SK-N-DZ (cell line): ENCODE measurements around the gene MYO3B.

Experiments
- DNase-seq: peaks from one replicate; pipeline ENCODE4 v3.0.0-alpha.2; 2015; ENCODE audit warnings: low spot score
- small RNA-seq, 2 experiments: library from RNA; depleted of rRNA; stranded (forward); fragments of <200 nt; gene quantifications; one replicate each; pipeline ENCODE3, GENCODE V24; 2014

Gene MYO3B

DNA sequence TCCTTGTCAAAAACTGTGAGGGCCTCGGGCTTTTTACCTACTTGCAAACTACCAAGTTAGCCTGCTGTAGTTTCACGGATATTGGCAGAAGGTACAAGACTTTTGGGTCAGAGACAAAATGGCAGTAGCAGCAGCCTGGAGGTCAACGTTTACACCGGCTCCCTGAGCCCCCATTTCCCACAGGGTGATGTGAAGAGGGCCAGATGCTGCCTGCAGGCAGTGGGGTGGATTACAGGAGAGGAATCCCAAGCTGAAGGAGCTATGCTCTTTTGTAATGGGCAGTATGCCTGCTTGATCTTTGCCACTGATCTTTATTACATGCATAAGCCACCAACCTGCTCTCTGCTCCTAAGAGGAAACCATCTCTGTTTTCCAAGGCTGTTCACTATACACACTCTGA, 507.6 kb downstream of the MYO3B start:
- DNase-seq: no peak

DNA sequence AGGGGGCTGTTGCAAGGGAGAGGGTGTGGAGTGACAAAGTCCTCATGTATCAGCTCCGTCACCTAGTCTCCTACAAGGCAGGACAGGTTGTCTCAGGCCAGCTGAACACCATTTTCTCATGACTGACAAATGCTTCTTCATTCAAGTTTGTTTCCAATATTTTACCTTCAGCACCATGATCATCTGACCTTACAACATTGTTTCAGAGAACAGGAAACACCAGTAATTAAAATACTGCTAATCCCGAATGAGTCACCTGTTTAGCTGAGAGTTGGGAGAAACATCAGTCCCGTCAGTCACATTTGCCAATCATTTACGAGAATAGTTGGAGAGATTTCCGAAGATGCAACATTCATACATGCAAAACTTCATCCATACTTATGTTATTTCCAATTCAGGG, 511.5 kb downstream of the MYO3B start:
- DNase-seq: no peak

DNA sequence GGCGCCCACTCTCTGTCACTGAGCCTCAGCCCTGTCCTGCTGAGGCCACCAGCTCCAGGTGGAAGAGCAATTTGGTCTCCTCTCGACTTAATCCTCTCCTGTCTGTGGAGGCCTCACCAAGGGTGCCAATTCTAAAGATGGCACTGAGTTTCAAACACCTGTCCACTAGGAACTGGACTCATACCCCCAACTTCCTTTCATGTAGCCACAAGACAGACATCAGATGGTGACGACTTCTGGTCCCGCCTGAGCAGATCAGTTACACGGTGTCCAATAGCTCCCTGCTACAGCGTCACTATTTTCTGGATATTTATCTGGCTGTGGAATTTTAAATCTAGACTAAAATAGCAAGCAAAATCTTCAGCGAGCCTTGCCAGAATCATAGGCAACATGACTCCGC, 512.7 kb downstream of the MYO3B start:
- DNase-seq: no peak

- DNase-seq: no peak
Measured at GRCh38 chr2:170694316-170694715, 516.4 kb downstream of the MYO3B start.

GRCh38 chr2:170695521-170696410, 517.8 kb downstream of the MYO3B start:
- DNase-seq: no peak

DNA sequence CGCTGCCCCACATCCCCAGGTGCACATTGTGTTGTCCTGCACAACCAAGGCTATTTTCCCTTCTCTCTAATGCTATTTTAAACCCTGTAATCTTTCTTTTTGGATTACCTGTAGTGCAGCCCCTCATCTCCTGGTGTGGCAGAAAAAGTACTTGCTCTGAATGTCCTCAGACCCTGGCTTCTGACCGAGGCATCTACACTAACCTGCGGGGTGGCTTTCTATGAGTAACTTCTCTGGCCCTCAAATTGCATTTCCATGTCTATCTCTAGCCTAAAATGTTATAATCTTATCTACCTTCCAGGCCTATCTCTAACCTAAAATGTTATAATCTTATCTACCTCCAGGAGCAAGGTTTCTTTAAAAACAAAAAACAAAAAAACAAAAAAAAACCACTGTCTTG, 519.0 kb downstream of the MYO3B start:
- DNase-seq: no peak

DNA sequence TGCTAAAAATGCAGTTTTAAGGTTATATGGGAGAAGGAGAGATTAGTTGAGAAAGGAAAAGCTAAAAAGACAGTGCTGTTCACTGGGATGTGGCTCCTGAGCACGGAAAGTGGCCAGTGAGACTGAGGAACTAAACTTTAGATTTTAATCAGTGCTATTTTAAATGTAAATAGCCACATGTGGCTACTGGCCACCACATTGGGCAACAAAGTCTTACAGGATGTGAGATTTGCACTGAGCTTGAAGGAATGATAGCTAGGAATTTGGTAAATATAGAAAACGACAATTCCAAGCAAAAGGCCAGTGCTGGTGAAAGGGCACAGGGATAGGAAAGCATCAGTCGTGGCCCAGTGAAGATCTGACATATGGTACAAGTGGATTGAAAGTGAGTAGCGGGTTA, 523.1 kb downstream of the MYO3B start:
- no peak for DNase-seq

GRCh38 chr2:170703776-170704476, 526.0 kb downstream of the MYO3B start:
- no peak for DNase-seq

Small RNA genes lying within 50 kb of the gene (small RNA-seq; reads per million reads assigned to genes)
- gene RF02271: 0 reads per million in 2 experiments
